Calu3 (cell line): ENCODE results near the gene IFI16. TPM values are rescaled to one million over a fixed set of nuclear protein-coding genes. Genes with fewer than 3 reads are reported as not detected.

Experiments used
- BruUV-seq: library from RNA; stranded (reverse); fragments of 400-500 nt; replicated peaks from 2 replicates; lab custom pipeline; 2021; lab: Mats Ljungman, UMichigan
- CTCF ChIA-PET: fragments of 300-600 bp; sonication (Branson Sonifier 250); formaldehyde crosslinking; loops from one replicate; lab custom pipeline; 2022; ENCODE audit warnings: antibody characterized with exemption; lab: Charles Lee
- DNase-seq: peaks from one replicate; pipeline ENCODE4 v3.0.0; 2022
- H3K27ac Mint-ChIP-seq: one replicate; pipeline ENCODE4 v1.8.0; 2022; ENCODE audit warnings: mixed read lengths; ENCODE audit not compliant: unreplicated experiment
- H3K27me3 Mint-ChIP-seq: one replicate; pipeline ENCODE4 v1.8.0; 2022; ENCODE audit warnings: mixed read lengths; ENCODE audit not compliant: unreplicated experiment
- H3K36me3 Mint-ChIP-seq: one replicate; pipeline ENCODE4 v1.8.0; 2022; ENCODE audit warnings: mild to moderate bottlenecking, moderate library complexity, mixed read lengths; ENCODE audit not compliant: insufficient read depth, unreplicated experiment
- H3K4me1 Mint-ChIP-seq: one replicate; pipeline ENCODE4 v1.8.0; 2022; ENCODE audit warnings: mild to moderate bottlenecking, low read depth, mixed read lengths; ENCODE audit not compliant: unreplicated experiment
- H3K4me3 Mint-ChIP-seq: one replicate; pipeline ENCODE4 v1.8.0; 2022; ENCODE audit warnings: mild to moderate bottlenecking, low read depth, moderate library complexity, mixed read lengths; ENCODE audit not compliant: unreplicated experiment
- H3K9me3 Mint-ChIP-seq: one replicate; pipeline ENCODE4 v1.8.0; 2022; ENCODE audit warnings: low read depth, mixed read lengths; ENCODE audit not compliant: unreplicated experiment
- intact Hi-C: fragments of 100-400 bp; cut with micrococcal nuclease; formaldehyde crosslinking; loops from one replicate; pipeline ENCODE4 v1.10.0; 2022; ENCODE audit not compliant: unreplicated experiment
- total RNA-seq: library from RNA; stranded (reverse); gene quantifications from 2 replicates; pipeline ENCODE4 v1.2.3, GENCODE V29; 2022
- TF ChIP-seq, protein P1 (sequence below): fragments of 200-600 bp; IDR thresholded peaks from one replicate; pipeline ENCODE4 v1.8.0; 2022; ENCODE audit warnings: antibody characterized with exemption; ENCODE audit not compliant: unreplicated experiment

IFI16 gene
- total RNA-seq, 1 experiment from 2014 or later, result 52.8 TPM

DNA sequence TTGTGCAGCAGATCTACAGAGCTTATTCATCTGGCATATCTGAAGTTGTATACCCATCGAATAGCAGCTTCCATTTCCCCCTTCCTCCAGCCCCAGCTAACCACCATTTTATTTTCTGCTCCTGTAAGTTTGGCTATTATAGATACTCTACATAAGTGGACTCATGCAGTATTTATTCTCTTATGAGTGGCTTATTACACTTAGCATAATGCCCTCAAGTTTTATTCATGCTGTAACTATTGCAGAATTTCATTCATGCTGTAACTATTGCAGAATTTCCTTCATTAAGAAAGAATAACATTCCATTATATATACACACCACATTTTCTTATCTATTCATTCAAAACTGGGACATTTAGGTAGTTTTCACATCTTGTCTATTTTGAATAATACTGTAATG is 30.5 kb upstream of the IFI16 start:
- Mint-ChIP-seq H3K27ac (no peak overlapping the region), H3K9me3 (peaks cover 14% of the 10 kb centered on the region), H3K4me3 (no peak overlapping the region), H3K36me3 (no peaks in the 10 kb centered on the region), H3K4me1 (no peaks in the 10 kb centered on the region), H3K27me3 (peaks cover 17% of the 10 kb centered on the region)
- TF ChIP-seq, protein P1, sequence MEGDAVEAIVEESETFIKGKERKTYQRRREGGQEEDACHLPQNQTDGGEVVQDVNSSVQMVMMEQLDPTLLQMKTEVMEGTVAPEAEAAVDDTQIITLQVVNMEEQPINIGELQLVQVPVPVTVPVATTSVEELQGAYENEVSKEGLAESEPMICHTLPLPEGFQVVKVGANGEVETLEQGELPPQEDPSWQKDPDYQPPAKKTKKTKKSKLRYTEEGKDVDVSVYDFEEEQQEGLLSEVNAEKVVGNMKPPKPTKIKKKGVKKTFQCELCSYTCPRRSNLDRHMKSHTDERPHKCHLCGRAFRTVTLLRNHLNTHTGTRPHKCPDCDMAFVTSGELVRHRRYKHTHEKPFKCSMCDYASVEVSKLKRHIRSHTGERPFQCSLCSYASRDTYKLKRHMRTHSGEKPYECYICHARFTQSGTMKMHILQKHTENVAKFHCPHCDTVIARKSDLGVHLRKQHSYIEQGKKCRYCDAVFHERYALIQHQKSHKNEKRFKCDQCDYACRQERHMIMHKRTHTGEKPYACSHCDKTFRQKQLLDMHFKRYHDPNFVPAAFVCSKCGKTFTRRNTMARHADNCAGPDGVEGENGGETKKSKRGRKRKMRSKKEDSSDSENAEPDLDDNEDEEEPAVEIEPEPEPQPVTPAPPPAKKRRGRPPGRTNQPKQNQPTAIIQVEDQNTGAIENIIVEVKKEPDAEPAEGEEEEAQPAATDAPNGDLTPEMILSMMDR, result no peak
- CTCF ChIA-PET, result no interaction called here
- no peak for DNase-seq
- BruUV-seq, result no TSS peak
- intact Hi-C loops, result no loop called here

DNA sequence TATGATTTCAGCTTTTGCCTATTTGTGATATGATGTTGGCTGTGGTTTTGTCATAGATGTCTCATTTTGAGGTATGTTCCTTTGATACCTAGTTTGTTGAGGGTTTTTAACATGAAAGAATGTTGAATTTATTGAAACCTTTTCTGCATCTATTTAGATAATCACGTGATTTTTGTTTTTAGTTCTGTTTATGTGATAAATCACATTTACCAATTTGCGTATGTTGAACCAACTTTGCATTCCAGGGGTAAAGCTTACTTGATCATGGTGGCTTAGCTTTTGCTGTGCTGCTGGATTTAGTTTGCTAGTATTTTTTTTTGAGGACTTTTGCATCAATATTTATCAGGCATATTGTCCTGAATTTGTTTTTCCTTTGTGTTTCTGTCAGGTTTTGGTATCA is 26.5 kb upstream of the IFI16 start:
- no TSS peak for BruUV-seq
- H3K27me3 Mint-ChIP-seq, result no peaks in the 10 kb centered on the region

DNA sequence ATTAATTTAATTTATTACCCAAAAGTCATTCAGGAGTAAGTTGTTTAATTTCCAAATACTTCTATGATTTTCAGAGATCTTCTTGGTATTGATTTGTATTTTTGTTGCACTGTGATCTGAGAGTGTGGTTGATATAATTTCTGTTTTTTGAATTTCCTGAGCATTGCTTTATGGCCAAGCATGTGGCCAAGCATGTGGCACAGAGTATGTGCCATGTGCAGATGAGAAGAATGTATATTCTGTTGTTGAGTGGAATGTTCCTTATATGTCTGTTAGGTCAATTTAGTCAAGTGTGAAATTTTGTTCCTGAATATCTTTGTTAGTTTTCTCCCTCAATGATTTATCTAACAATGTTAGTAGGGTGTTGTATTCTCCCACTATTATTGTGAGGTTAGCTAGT is 25.3 kb upstream of the IFI16 start:
- no TSS peak for BruUV-seq
- Mint-ChIP-seq H3K4me3 (no peak overlapping the region), H3K4me1 (no peaks in the 10 kb centered on the region), H3K36me3 (no peaks in the 10 kb centered on the region), H3K27ac (no peak overlapping the region), H3K27me3 (no peaks in the 10 kb centered on the region), H3K9me3 (peaks cover 19% of the 10 kb centered on the region)
- no peak for DNase-seq
- TF ChIP-seq, protein P1, result no peak
- CTCF ChIA-PET, result no interaction called here
- intact Hi-C loops, result no loop called here

More for the DNA sequence above, 26.5 kb upstream of the IFI16 start:
- CTCF ChIA-PET, result no interaction called here
- DNase-seq, result no peak
- Mint-ChIP-seq H3K4me3 (no peak overlapping the region), H3K27ac (no peak overlapping the region), H3K36me3 (no peaks in the 10 kb centered on the region), H3K4me1 (no peaks in the 10 kb centered on the region), H3K9me3 (peaks cover 17% of the 10 kb centered on the region)
- TF ChIP-seq, protein P1, result no peak
- intact Hi-C loops, result no loop called here

DNA sequence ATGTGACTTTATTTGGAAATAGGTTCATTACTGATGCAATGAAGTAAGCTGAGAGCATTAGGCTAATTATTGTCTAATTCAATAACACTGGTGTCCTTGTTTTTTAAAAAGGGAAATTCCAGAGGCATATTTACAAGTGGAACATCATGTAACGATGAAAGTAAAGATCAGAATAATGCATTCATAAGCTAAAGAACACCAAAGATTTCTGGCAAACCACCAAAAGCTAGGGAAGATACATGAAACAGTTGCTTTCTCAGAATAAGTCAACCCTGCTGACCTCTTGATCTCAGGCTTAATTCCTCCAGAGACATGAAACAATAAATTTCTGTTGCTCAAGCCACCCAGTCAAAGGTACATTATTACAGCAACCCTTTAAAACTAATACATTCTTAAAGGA is 20.3 kb upstream of the IFI16 start:
- Mint-ChIP-seq H3K27ac (no peak overlapping the region), H3K4me3 (no peak overlapping the region), H3K27me3 (no peaks in the 10 kb centered on the region), H3K36me3 (no peaks in the 10 kb centered on the region), H3K4me1 (no peaks in the 10 kb centered on the region), H3K9me3 (peaks cover 5% of the 10 kb centered on the region)
- CTCF ChIA-PET, result no interaction called here
- intact Hi-C loops, result no loop called here
- no peak for DNase-seq
- no TSS peak for BruUV-seq
- TF ChIP-seq, protein P1, result no peak
